ENCODE measurements around the gene CCPG1.

- TF ChIP-seq EP300 (IDR thresholded peaks at IDR 0.05): no peak
- TF ChIP-seq CTCF (IDR thresholded peaks at IDR 0.05): no peak
Observed at GRCh38 chr15:55356985-55357585, 51.1 kb downstream of the CCPG1 start.
